ENCODE results near the gene EMD. TPM values are rescaled to one million over a fixed set of nuclear protein-coding genes. Genes with fewer than 3 reads are reported as not detected.

The EMD gene
- total RNA-seq, 4 donors from 2014 or later = 21.7 to 31.4 (median 26.6) TPM

GRCh38 chrX:154351183-154352011, 27.7 kb upstream of the EMD start:
- no peak overlapping the region for H3K4me3 ChIP-seq
- no peaks in the 10 kb centered on the region for H3K9me3 ChIP-seq
- peaks cover 0 to 4% (median 0%) of the 10 kb centered on the region in 4 donors for H3K4me1 ChIP-seq
- peak in 2 of 3 donors; percentile 61 to 82 for DNase-seq
- no peak for TF ChIP-seq POLR2A (IDR thresholded peaks at IDR 0.05)
- TF ChIP-seq, protein P1, sequence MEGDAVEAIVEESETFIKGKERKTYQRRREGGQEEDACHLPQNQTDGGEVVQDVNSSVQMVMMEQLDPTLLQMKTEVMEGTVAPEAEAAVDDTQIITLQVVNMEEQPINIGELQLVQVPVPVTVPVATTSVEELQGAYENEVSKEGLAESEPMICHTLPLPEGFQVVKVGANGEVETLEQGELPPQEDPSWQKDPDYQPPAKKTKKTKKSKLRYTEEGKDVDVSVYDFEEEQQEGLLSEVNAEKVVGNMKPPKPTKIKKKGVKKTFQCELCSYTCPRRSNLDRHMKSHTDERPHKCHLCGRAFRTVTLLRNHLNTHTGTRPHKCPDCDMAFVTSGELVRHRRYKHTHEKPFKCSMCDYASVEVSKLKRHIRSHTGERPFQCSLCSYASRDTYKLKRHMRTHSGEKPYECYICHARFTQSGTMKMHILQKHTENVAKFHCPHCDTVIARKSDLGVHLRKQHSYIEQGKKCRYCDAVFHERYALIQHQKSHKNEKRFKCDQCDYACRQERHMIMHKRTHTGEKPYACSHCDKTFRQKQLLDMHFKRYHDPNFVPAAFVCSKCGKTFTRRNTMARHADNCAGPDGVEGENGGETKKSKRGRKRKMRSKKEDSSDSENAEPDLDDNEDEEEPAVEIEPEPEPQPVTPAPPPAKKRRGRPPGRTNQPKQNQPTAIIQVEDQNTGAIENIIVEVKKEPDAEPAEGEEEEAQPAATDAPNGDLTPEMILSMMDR (IDR thresholded peaks at IDR 0.05) = no peak
- H3K36me3 ChIP-seq = peaks cover 0 to 42% (median 0%) of the 10 kb centered on the region in 3 donors
- H3K27me3 ChIP-seq = no peaks in the 10 kb centered on the region
- H3K27ac ChIP-seq = peak overlapping the region in 3 of 4 donors; percentile 4 to 75 (median 46)

DNA sequence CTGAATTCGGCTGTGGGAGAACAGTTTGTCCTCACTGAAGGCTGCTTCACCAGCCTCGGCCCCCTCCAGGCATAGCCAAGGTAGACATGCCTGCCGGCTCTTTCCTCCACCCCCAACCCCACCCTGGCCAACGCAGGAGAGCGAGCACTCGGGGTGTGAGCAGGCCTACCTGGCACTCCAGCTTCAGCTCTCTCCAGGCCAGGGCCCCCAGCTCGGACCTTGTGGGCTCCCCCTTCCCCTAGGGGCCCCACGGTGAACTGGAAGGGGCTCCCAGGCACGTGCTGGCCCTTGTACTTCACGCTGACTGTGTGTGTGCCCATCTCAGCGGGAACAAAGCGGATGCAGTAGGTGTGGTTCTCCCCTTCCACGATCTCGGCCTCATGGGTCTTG, 27.1 kb upstream of the EMD start:
- no peak for DNase-seq
- no peaks in the 10 kb centered on the region for H3K27me3 ChIP-seq
- peak overlapping the region in 3 of 4 donors; percentile 4 to 75 (median 46) for H3K27ac ChIP-seq
- H3K4me3 ChIP-seq = no peak overlapping the region
- peaks cover 0 to 4% (median 0%) of the 10 kb centered on the region in 4 donors for H3K4me1 ChIP-seq
- no peak for TF ChIP-seq POLR2A (IDR thresholded peaks at IDR 0.05)
- TF ChIP-seq, protein P1 (IDR thresholded peaks at IDR 0.05) = no peak
- H3K36me3 ChIP-seq = peaks cover 0 to 46% (median 0%) of the 10 kb centered on the region in 3 donors
- H3K9me3 ChIP-seq = no peaks in the 10 kb centered on the region

- H3K36me3 ChIP-seq = peaks cover 0 to 51% (median 0%) of the 10 kb centered on the region in 3 donors
- H3K4me1 ChIP-seq = peaks cover 0 to 4% (median 0%) of the 10 kb centered on the region in 4 donors
- no peaks in the 10 kb centered on the region for H3K27me3 ChIP-seq
- H3K4me3 ChIP-seq = no peak overlapping the region
- peak overlapping the region in 2 of 4 donors; percentile 4 to 75 for H3K27ac ChIP-seq
- no peak for TF ChIP-seq POLR2A (IDR thresholded peaks at IDR 0.05)
- TF ChIP-seq, protein P1 (IDR thresholded peaks at IDR 0.05) = no peak
- no peak for DNase-seq
- H3K9me3 ChIP-seq = no peaks in the 10 kb centered on the region
Observed at GRCh38 chrX:154352466-154352865, 26.6 kb upstream of the EMD start.

- no peak for DNase-seq
- no peak overlapping the region for H3K27ac ChIP-seq
- H3K4me3 ChIP-seq = no peak overlapping the region
- peaks cover 0 to 59% (median 0%) of the 10 kb centered on the region in 3 donors for H3K36me3 ChIP-seq
- H3K27me3 ChIP-seq = no peaks in the 10 kb centered on the region
- H3K9me3 ChIP-seq = no peaks in the 10 kb centered on the region
- H3K4me1 ChIP-seq = peaks cover 0 to 4% (median 0%) of the 10 kb centered on the region in 4 donors
- TF ChIP-seq POLR2A (IDR thresholded peaks at IDR 0.05) = no peak
- TF ChIP-seq, protein P1 (IDR thresholded peaks at IDR 0.05) = no peak
Observed at GRCh38 chrX:154353172-154353843, 25.8 kb upstream of the EMD start.

- TF ChIP-seq, protein P1 (IDR thresholded peaks at IDR 0.05) = no peak
- TF ChIP-seq POLR2A (IDR thresholded peaks at IDR 0.05) = no peak
- Histone ChIP-seq H3K27me3 (no peaks in the 10 kb centered on the region), H3K36me3 (peaks cover 0 to 66% (median 0%) of the 10 kb centered on the region in 3 donors), H3K4me1 (peaks cover 0 to 4% (median 0%) of the 10 kb centered on the region in 4 donors), H3K9me3 (no peaks in the 10 kb centered on the region), H3K4me3 (no peak overlapping the region), H3K27ac (no peak overlapping the region)
- no peak for DNase-seq
Observed at GRCh38 chrX:154354013-154354412, 25.1 kb upstream of the EMD start.
